Retinal pigment epithelial cell (primary cell): ENCODE measurements around the gene CCDC78.

ENCODE experiments used
- DNase-seq: peaks from one replicate; pipeline ENCODE4 v3.0.0-alpha.2; 2010; ENCODE audit warnings: low read depth
- H3K4me3 ChIP-seq: 2 replicates; pipeline ENCODE4 v1.5.1; 2011; ENCODE audit warnings: mild to moderate bottlenecking, low read length, control low read depth, moderate library complexity
- TF ChIP-seq, protein P1 (sequence below): conservative IDR thresholded peaks from 2 replicates; pipeline ENCODE4 v1.5.1; 2011; ENCODE audit warnings: low read depth, low read length, control low read depth, inconsistent platforms

The CCDC78 gene

DNA sequence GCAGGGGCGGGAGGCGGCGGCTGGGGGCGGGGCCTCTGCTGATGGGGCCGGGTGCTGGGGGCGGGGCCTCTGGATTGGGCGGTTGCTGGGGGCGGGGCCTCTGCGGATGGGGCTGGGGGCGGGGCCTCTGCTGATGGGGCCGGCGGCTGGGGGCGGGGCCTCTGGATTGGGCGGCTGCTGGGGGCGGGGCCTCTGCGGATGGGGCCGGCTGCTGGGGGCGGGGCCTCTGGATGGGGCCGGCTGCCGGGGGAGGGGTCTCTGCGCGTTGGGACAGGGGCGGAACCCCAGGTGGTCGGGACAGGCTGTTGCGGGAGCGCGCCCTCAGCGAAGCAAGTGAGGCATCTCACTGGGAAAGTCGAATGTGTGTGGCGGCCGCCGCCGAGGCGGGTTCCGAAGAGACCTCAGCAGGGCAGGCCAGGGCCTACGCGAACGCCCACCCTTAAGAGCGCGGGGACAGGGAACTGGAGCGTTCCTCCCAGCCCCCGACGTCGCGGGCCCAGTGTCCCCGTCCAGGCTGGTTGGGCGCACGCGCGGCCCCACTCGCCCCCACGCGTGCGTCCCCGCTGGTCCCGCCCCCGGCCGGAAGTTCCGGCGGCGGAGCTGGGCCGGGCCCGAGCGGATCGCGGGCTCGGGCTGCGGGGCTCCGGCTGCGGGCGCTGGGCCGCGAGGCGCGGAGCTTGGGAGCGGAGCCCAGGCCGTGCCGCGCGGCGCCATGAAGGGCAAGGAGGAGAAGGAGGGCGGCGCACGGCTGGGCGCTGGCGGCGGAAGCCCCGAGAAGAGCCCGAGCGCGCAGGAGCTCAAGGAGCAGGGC lies 46.2 kb downstream of the CCDC78 start, which contains the start of gene STUB1:
STUB1 (plus strand) TSS at position 597 of the 811 bp plus-strand sequence; CDS start at position 713, 116 bp downstream.
- DNase-seq: peak; percentile 27

DNA sequence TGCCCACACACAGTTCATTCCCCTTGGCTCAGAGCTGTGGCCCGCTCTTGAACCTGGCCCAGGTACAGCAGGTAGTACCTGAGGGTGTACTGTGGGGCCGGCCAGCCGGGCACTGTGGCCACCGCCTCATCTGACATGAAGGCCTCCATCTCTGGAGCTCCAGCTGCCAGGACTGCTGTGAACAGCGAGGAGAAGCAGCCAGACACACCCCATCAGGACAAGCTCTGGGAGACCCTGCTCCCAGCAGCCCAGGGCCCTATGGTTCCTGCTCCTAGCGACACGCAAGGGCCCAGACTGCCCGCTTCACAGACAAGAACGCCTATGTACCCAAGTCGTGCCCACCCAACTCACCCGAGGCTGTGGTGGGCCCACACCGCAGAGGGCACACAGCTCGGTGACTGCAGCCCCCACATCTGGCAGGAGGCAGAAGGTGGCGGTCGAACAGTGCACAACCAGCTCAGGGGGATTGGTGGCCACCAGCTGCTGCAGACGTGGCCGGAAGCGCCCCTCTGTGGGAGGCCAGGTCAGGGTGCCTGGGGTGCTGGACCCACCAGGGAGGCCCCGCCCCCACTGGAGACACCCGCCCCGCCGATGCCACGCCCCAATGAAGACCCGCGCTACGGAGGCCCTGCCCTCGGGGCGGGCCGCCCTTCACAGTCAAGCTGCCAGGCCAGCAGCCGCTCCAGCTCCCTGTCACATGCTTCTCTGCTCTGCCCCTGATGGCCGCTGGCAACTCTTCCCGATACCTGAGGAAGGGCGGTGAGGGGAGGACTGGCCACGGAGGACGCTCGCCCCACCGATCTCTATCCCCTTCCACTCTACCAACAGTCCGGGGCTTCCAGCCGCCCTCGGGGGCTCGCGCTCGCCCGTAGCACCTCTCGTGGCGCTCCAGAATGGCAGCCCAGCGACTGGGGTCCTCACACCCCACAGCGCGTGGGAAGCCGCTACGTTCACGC lies 47.1 kb downstream of the CCDC78 start:
- peak overlapping the region; percentile 54 for H3K4me3 ChIP-seq
- no peak for DNase-seq
- TF ChIP-seq, protein P1, sequence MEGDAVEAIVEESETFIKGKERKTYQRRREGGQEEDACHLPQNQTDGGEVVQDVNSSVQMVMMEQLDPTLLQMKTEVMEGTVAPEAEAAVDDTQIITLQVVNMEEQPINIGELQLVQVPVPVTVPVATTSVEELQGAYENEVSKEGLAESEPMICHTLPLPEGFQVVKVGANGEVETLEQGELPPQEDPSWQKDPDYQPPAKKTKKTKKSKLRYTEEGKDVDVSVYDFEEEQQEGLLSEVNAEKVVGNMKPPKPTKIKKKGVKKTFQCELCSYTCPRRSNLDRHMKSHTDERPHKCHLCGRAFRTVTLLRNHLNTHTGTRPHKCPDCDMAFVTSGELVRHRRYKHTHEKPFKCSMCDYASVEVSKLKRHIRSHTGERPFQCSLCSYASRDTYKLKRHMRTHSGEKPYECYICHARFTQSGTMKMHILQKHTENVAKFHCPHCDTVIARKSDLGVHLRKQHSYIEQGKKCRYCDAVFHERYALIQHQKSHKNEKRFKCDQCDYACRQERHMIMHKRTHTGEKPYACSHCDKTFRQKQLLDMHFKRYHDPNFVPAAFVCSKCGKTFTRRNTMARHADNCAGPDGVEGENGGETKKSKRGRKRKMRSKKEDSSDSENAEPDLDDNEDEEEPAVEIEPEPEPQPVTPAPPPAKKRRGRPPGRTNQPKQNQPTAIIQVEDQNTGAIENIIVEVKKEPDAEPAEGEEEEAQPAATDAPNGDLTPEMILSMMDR: no peak

More for the DNA sequence above, 46.2 kb downstream of the CCDC78 start, which contains the start of gene STUB1:
- peak within 1 kb of the TSS; percentile 73 for H3K4me3 ChIP-seq
- TF ChIP-seq, protein P1: no peak

DNA sequence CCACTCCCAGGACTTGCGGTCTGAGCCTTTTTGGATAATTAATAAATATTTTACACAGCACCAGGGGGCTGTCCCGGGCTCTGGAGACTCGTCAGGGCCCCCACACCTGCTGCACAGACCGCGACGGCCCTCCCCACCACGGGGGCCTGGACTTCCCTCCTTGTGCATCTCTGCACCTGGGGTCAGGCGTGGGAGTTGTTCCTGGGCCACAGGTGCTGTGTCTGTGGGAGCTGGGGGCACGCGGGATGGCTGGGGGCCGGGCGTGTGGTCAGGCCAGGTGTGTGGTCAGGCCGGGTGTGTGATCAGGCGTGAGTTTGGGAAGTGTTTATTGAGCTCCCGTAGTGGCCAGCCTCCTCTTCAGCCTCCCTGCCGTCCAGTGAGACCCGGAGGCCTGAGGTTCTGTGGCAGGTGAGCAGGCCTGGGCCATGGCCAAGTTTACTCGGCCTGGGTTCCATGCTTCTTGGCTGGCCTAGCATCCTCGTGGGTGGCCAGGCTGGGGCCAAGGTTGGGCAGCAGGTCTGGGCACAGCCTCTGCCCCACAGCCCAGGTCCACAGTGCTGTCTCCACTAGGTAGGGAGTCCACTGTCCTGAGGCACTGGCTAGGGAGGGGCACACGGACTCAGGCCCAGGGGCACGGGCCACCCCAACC lies 47.9 kb downstream of the CCDC78 start:
- TF ChIP-seq, protein P1: no peak
- no peak overlapping the region for H3K4me3 ChIP-seq
- DNase-seq: no peak

DNA sequence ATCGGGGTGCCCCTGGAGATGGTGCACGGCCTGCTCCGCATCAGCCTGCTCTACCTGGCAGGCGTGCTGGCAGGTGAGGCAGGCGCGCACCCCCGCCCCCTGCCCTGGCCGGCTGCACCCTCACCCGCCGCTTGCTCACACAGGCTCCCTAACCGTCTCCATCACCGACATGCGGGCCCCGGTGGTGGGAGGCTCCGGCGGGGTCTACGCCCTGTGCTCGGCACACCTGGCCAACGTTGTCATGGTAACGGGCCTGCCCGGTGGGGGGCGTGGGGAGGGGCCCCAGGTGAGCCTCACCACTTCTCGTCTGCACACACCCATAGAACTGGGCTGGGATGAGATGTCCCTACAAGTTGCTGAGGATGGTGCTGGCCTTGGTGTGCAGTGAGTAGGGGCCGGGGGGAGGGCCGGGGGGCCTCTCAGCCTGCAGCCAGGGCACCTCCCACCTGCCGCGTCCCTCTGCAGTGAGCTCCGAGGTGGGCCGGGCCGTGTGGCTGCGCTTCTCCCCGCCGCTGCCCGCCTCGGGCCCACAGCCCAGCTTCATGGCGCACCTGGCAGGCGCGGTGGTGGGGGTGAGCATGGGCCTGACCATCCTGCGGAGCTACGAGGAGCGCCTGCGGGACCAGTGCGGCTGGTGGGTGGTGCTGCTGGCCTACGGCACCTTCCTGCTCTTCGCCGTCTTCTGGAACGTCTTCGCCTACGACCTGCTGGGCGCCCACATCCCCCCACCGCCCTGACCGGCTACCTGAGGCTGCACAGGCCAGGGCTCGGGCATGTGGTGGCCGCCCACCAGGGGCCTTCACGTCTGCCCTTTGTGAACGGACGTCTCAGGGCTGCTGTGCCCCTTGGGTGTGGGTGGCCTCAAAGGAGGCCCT lies 48.7 kb downstream of the CCDC78 start:
- TF ChIP-seq, protein P1: no peak
- no peak overlapping the region for H3K4me3 ChIP-seq
- no peak for DNase-seq

DNA sequence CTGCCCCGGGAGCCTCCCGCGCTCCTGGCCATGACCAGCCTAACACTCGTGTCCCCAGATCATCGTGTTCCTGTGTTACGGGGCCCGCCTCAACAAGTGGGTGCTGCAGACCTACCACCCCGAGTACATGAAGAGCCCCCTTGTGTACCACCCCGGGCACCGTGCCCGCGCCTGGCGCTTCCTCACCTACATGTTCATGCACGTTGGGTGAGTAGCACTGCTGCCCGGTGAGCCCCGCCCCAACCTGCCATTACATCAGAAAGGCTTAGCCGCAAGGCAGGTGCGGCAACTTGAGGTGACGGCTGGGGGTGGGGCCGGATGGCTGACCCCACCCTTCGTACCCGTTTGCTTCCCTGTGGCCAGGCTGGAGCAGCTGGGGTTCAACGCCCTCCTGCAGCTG lies 49.3 kb downstream of the CCDC78 start:
- no peak overlapping the region for H3K4me3 ChIP-seq
- TF ChIP-seq, protein P1: no peak
- DNase-seq: no peak

DNA sequence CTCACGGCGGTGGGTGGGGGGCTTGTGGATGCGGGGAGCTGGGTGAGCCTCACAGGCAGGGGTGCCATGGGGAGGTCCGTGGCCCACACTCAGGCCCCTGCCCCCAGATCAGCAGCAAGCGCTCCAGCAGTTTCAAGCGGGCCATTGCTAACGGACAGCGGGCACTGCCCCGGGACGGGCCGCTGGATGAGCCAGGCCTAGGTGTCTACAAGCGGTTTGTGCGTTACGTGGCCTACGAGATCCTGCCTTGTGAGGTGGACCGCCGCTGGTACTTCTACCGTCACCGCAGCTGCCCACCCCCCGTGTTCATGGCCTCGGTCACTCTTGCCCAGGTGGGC lies 49.7 kb downstream of the CCDC78 start:
- no peak overlapping the region for H3K4me3 ChIP-seq
- no peak for DNase-seq
- TF ChIP-seq, protein P1: no peak
